OCI-LY1 (cell line): ENCODE results near the gene GALNT5.

Experiments used
- EZH2 ChIP-seq: fragments of 200-600 bp; sonication (generic), shearing (Covaris generic); IDR thresholded peaks from 2 replicates; pipeline ENCODE4 v1.8.0; 2017; ENCODE audit warnings: borderline replicate concordance, mixed run types, mild to moderate bottlenecking, antibody characterized with exemption, low read length, moderate library complexity, mixed read lengths
- TF ChIP-seq, protein P1 (sequence below): fragments of 200-600 bp; sonication (generic), shearing (Covaris generic); IDR thresholded peaks from 2 replicates; pipeline ENCODE4 v1.5.1; 2017; ENCODE audit warnings: mild to moderate bottlenecking, antibody characterized with exemption, low read length, moderate library complexity, mixed read lengths

DNA sequence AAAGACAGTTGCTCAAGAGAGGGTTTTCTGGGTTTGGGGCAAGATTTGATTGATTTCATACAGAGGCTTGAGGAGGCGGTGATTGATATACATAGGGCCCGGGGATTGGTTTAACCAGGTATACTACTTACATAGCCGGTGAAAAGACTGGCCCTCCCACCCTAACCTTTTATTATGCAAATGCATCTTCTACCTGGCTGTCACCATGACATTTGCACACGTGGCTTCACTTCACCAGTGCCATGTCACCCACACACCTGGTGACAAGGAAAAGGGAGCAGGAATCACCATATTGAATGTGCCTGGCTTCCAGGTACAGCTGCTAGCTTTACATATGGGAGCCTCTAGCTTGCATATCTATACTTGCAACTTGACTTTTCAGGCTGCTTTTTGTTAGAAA is 58.4 kb downstream of the GALNT5 start:
- TF ChIP-seq, protein P1, sequence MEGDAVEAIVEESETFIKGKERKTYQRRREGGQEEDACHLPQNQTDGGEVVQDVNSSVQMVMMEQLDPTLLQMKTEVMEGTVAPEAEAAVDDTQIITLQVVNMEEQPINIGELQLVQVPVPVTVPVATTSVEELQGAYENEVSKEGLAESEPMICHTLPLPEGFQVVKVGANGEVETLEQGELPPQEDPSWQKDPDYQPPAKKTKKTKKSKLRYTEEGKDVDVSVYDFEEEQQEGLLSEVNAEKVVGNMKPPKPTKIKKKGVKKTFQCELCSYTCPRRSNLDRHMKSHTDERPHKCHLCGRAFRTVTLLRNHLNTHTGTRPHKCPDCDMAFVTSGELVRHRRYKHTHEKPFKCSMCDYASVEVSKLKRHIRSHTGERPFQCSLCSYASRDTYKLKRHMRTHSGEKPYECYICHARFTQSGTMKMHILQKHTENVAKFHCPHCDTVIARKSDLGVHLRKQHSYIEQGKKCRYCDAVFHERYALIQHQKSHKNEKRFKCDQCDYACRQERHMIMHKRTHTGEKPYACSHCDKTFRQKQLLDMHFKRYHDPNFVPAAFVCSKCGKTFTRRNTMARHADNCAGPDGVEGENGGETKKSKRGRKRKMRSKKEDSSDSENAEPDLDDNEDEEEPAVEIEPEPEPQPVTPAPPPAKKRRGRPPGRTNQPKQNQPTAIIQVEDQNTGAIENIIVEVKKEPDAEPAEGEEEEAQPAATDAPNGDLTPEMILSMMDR = no peak
- TF ChIP-seq EZH2 = no peak
